ENCODE data around the gene UGT1A8.
"Not testable (repeated sequence)": the region's sequence is repeated elsewhere in the genome, so short reads cannot be mapped to it uniquely, and the experiment has no call there.

The UGT1A8 gene

DNA sequence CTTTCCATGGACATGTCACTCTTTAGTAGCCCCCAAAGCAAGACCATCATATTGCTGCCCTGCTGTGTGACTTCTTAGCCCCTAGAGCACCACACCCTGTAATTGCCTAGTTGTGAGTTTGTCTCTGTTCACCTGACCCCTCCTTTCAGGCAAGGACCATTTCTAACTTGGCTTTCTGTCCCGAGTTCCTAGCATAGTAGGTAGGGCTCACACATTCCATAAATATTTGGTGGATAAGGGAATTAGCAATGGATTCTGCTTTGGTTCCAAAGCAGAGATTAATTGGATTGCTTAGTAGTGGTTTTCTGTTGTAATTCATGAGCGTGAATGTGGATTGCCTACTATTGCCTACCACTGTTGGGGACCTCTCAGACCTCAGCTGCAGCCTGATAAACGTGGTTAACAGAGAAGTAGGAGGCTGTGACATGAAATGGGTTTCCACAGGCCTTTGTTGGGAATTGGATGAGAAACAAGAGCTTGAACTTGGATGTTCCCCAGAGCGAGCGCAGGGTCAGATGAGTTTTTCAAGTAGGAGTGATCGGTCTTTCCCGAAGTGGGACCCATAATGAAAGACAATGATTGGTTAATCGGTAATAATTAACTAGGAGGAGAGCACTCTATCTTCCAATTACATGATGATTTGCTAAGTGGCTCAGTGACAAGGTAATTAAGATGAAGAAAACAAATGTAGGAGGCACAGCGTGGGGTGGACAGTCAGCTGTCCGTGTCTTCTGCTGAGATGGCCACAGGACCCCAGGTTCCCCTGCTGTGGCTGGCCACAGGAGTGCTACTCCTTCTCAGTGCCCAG, 129.2 kb downstream of the UGT1A8 start:
- H3K27me3 ChIP-seq (ENCODE audit: insufficient read depth, low read length, poor library complexity), result no peaks in the 10 kb centered on the region
- no peaks in the 10 kb centered on the region for H3K79me2 ChIP-seq (ENCODE audit: control insufficient read depth, insufficient read depth, low read length)
- no peak overlapping the region for H3K4me3 ChIP-seq (ENCODE audit: low read length)
- H3K36me3 ChIP-seq (ENCODE audit: control insufficient read depth, insufficient read depth, low read length), result no peaks in the 10 kb centered on the region
- no peak overlapping the region for H2AK5ac ChIP-seq (ENCODE audit: low read length)
- H3K4me1 ChIP-seq (ENCODE audit: control insufficient read depth, low read depth, low read length), result no peaks in the 10 kb centered on the region
- no peak overlapping the region for H4K8ac ChIP-seq (ENCODE audit: low read depth, low read length)
- H3K56ac ChIP-seq (ENCODE audit: low read length), result no peak overlapping the region
- no peak overlapping the region for H3K4me2 ChIP-seq (ENCODE audit: low read length)
- no CpG with 5 or more reads among the region's 10 CpGs for WGBS (ENCODE audit: extremely low coverage, insufficient coverage, low lambda C conversion rate)
- no peak overlapping the region for H3K27ac ChIP-seq (ENCODE audit: low read depth, low read length)
- no peak overlapping the region for H2BK15ac ChIP-seq (replicated peaks; ENCODE audit: low read depth)
- H4K5ac ChIP-seq (ENCODE audit: low read length), result no peak overlapping the region
- H2BK120ac ChIP-seq (ENCODE audit: low read depth, low read length), result no peak overlapping the region
- H3K4ac ChIP-seq (ENCODE audit: low read depth, low read length), result no peak overlapping the region
- no peak overlapping the region for H3K9ac ChIP-seq (ENCODE audit: low read length)
- no peak overlapping the region for H3K18ac ChIP-seq (ENCODE audit: low read length)
- peak; percentile 11 for DNase-seq
- H2BK5ac ChIP-seq (ENCODE audit: low read length), result no peak overlapping the region
- H3K23ac ChIP-seq (ENCODE audit: low read length), result no peak overlapping the region
- H3K79me1 ChIP-seq (ENCODE audit: low read length), result no peaks in the 10 kb centered on the region

- no peak for DNase-seq
Observed at GRCh38 chr2:233747283-233747544, 129.8 kb downstream of the UGT1A8 start.

GRCh38 chr2:233750689-233751088, 133.3 kb downstream of the UGT1A8 start:
- H2BK5ac ChIP-seq (ENCODE audit: low read length); H2BK120ac ChIP-seq (ENCODE audit: low read depth, low read length); H3K27me3 ChIP-seq (ENCODE audit: insufficient read depth, low read length, poor library complexity); H3K18ac ChIP-seq (ENCODE audit: low read length); H4K5ac ChIP-seq (ENCODE audit: low read length); DNase-seq; H3K79me2 ChIP-seq (ENCODE audit: control insufficient read depth, insufficient read depth, low read length); H2BK15ac ChIP-seq (replicated peaks; ENCODE audit: low read depth); H3K4me2 ChIP-seq (ENCODE audit: low read length); H3K4me1 ChIP-seq (ENCODE audit: control insufficient read depth, low read depth, low read length); H3K4ac ChIP-seq (ENCODE audit: low read depth, low read length); H4K8ac ChIP-seq (ENCODE audit: low read depth, low read length); H3K9ac ChIP-seq (ENCODE audit: low read length); H3K56ac ChIP-seq (ENCODE audit: low read length); H3K36me3 ChIP-seq (ENCODE audit: control insufficient read depth, insufficient read depth, low read length); H3K23ac ChIP-seq (ENCODE audit: low read length); H2AK5ac ChIP-seq (ENCODE audit: low read length); H3K27ac ChIP-seq (ENCODE audit: low read depth, low read length); H3K79me1 ChIP-seq (ENCODE audit: low read length); H3K4me3 ChIP-seq (ENCODE audit: low read length): not testable (repeated sequence)
- WGBS (ENCODE audit: extremely low coverage, insufficient coverage, low lambda C conversion rate), result no CpG with 5 or more reads among the region's 2 CpGs

More at GRCh38 chr2:233747283-233747544, 129.8 kb downstream of the UGT1A8 start:
- Histone ChIP-seq H2BK5ac (ENCODE audit: low read length) (no peak overlapping the region), H2AK5ac (ENCODE audit: low read length) (no peak overlapping the region), H3K18ac (ENCODE audit: low read length) (no peak overlapping the region), H3K36me3 (ENCODE audit: control insufficient read depth, insufficient read depth, low read length) (no peaks in the 10 kb centered on the region), H3K4ac (ENCODE audit: low read depth, low read length) (no peak overlapping the region), H3K79me2 (ENCODE audit: control insufficient read depth, insufficient read depth, low read length) (no peaks in the 10 kb centered on the region), H4K8ac (ENCODE audit: low read depth, low read length) (no peak overlapping the region), H3K9ac (ENCODE audit: low read length) (no peak overlapping the region), H3K27me3 (ENCODE audit: insufficient read depth, low read length, poor library complexity) (no peaks in the 10 kb centered on the region), H2BK120ac (ENCODE audit: low read depth, low read length) (no peak overlapping the region), H3K79me1 (ENCODE audit: low read length) (no peaks in the 10 kb centered on the region), H3K23ac (ENCODE audit: low read length) (no peak overlapping the region), H3K4me3 (ENCODE audit: low read length) (no peak overlapping the region), H2BK15ac (replicated peaks; ENCODE audit: low read depth) (no peak overlapping the region), H4K5ac (ENCODE audit: low read length) (no peak overlapping the region), H3K4me1 (ENCODE audit: control insufficient read depth, low read depth, low read length) (no peaks in the 10 kb centered on the region), H3K27ac (ENCODE audit: low read depth, low read length) (no peak overlapping the region), H3K4me2 (ENCODE audit: low read length) (no peak overlapping the region), H3K56ac (ENCODE audit: low read length) (no peak overlapping the region)
- WGBS (ENCODE audit: extremely low coverage, insufficient coverage, low lambda C conversion rate), result no CpG with 5 or more reads among the region's 6 CpGs

DNA sequence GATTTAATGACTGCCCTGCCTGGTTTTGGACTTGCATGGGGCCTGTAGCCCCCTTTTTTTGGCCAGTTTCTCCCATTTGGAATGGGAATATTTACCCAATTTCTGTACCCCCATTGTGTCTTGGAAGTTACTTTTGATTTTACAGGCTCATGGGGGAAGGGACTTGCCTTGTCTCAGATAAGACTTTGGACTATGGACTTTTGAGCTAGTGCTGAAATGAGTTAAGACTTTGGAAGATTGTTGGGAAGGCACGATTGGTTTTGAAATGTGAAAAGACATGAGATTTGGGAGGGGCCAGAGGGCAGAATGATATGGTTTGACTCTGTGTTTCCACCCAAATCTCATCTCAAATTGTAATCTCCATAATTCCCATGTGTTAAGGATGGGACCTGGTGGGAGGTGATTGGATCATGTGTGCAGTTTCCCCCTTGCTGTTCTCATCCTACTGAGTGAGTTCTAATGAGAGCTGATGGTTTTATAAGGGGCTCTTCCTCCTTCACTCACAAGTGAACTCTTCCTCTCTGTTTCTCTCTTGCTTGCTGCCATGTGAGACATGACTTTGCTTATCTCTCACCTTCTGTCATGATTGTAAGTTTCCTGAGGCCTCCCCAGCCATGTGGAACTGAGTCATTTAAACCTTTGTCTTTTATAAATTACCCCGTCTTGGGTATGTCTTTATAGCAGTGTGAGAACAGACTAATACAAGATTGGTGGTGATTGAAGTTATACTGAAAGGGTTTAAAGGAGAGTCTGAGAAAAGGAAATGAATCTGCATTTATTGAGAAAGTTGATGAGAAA, 134.0 kb downstream of the UGT1A8 start:
- not testable (repeated sequence) for DNase-seq; H3K4ac ChIP-seq (ENCODE audit: low read depth, low read length); H4K8ac ChIP-seq (ENCODE audit: low read depth, low read length); H3K56ac ChIP-seq (ENCODE audit: low read length); H3K4me1 ChIP-seq (ENCODE audit: control insufficient read depth, low read depth, low read length); H3K23ac ChIP-seq (ENCODE audit: low read length); H2AK5ac ChIP-seq (ENCODE audit: low read length); H3K27me3 ChIP-seq (ENCODE audit: insufficient read depth, low read length, poor library complexity); H2BK120ac ChIP-seq (ENCODE audit: low read depth, low read length); H3K36me3 ChIP-seq (ENCODE audit: control insufficient read depth, insufficient read depth, low read length); H4K5ac ChIP-seq (ENCODE audit: low read length); H2BK15ac ChIP-seq (replicated peaks; ENCODE audit: low read depth); H3K9ac ChIP-seq (ENCODE audit: low read length); H3K18ac ChIP-seq (ENCODE audit: low read length); H3K79me2 ChIP-seq (ENCODE audit: control insufficient read depth, insufficient read depth, low read length); H3K79me1 ChIP-seq (ENCODE audit: low read length); H3K27ac ChIP-seq (ENCODE audit: low read depth, low read length); H3K4me2 ChIP-seq (ENCODE audit: low read length); H2BK5ac ChIP-seq (ENCODE audit: low read length); H3K4me3 ChIP-seq (ENCODE audit: low read length)
- no CpG with 5 or more reads among the region's 2 CpGs for WGBS (ENCODE audit: extremely low coverage, insufficient coverage, low lambda C conversion rate)

DNA sequence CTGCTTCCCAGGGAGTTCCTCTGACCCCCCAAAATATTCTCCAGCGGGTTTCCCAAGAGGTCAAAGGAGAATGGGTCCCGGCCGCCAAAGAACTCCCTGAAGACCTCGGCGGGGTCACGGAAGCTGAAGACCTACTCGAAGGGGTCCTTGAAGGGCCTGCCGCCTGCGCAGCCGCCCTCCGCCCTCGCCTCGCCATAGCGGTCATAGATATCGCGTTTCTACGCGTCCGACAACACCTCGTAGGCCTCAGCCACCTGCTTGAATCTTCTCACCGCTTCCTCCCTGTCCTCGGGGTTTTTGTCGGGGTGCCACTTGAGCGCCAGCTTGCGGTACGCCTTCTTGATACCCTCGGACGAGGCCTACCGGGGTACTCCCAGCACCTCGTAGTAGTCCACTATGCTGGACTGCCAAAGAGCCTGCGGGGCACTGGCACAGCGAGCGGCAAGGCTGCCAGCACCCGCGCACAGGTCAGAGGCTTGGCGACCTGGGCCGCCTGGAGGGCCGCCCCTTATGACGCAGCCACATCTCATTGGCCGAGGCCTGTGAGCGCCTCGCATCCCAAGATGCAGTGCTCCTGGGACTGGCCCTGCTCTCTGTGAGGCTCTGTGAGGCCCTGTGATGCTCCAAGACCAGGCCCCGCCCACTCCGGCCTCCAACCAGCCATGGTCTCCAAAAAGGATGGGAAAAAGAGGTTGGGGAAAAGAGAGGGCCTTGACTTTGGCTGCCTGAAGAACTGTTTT, 137.6 kb downstream of the UGT1A8 start:
- no peak overlapping the region for H3K4me2 ChIP-seq (ENCODE audit: low read length)
- WGBS (ENCODE audit: extremely low coverage, insufficient coverage, low lambda C conversion rate), result no CpG with 5 or more reads among the region's 44 CpGs
- no peak overlapping the region for H3K9ac ChIP-seq (ENCODE audit: low read length)

More for the DNA sequence above, 137.6 kb downstream of the UGT1A8 start:
- Histone ChIP-seq H3K27ac (ENCODE audit: low read depth, low read length) (no peak overlapping the region), H2BK5ac (ENCODE audit: low read length) (no peak overlapping the region), H2AK5ac (ENCODE audit: low read length) (no peak overlapping the region), H3K4me1 (ENCODE audit: control insufficient read depth, low read depth, low read length) (no peaks in the 10 kb centered on the region), H3K27me3 (ENCODE audit: insufficient read depth, low read length, poor library complexity) (no peaks in the 10 kb centered on the region), H3K36me3 (ENCODE audit: control insufficient read depth, insufficient read depth, low read length) (no peaks in the 10 kb centered on the region), H3K79me1 (ENCODE audit: low read length) (no peaks in the 10 kb centered on the region), H2BK120ac (ENCODE audit: low read depth, low read length) (no peak overlapping the region), H3K18ac (ENCODE audit: low read length) (no peak overlapping the region), H2BK15ac (replicated peaks; ENCODE audit: low read depth) (no peak overlapping the region), H3K4ac (ENCODE audit: low read depth, low read length) (no peak overlapping the region), H4K5ac (ENCODE audit: low read length) (no peak overlapping the region), H4K8ac (ENCODE audit: low read depth, low read length) (no peak overlapping the region), H3K4me3 (ENCODE audit: low read length) (no peak overlapping the region), H3K56ac (ENCODE audit: low read length) (no peak overlapping the region), H3K23ac (ENCODE audit: low read length) (no peak overlapping the region), H3K79me2 (ENCODE audit: control insufficient read depth, insufficient read depth, low read length) (no peaks in the 10 kb centered on the region)
- no peak for DNase-seq
